HepG2 (cell line): Measurements from ENCODE around the gene NCOA3.
"Not testable (repeated sequence)": the region's sequence is repeated elsewhere in the genome, so short reads cannot be mapped to it uniquely, and the experiment has no call there.

Source experiments
- EED ChIP-seq: sonication (generic); formaldehyde crosslinking; IDR thresholded peaks from 2 replicates; pipeline ENCODE4 v1.5.0; 2020; ENCODE audit warnings: mild to moderate bottlenecking, missing genetic modification reagents
- HMGA1 ChIP-seq: sonication (generic); formaldehyde crosslinking; conservative IDR thresholded peaks from 2 replicates; pipeline ENCODE4 v1.4.0; 2020; ENCODE audit warnings: missing genetic modification reagents
- NR3C1 ChIP-seq: sonication (generic); formaldehyde crosslinking; IDR thresholded peaks from 2 replicates; pipeline ENCODE4 v1.4.0; 2020; ENCODE audit warnings: missing genetic modification reagents
- RAD21 ChIP-seq: fragments of 450-650 bp; formaldehyde crosslinking; IDR thresholded peaks from 2 replicates; pipeline ENCODE4 v1.5.0; 2020; ENCODE audit warnings: mild to moderate bottlenecking
- SRF ChIP-seq: IDR thresholded peaks from 2 replicates; pipeline ENCODE4 v1.6.1; 2011; ENCODE audit warnings: mild to moderate bottlenecking, low read depth, low read length, moderate library complexity
- TCF7 ChIP-seq: sonication (generic); IDR thresholded peaks from 2 replicates; pipeline ENCODE4 v1.6.1; 2016; ENCODE audit warnings: antibody characterized with exemption, low read depth
- TEAD3 ChIP-seq: optimal IDR thresholded peaks from 2 replicates; pipeline ENCODE3; 2016; ENCODE audit warnings: borderline replicate concordance

DNA sequence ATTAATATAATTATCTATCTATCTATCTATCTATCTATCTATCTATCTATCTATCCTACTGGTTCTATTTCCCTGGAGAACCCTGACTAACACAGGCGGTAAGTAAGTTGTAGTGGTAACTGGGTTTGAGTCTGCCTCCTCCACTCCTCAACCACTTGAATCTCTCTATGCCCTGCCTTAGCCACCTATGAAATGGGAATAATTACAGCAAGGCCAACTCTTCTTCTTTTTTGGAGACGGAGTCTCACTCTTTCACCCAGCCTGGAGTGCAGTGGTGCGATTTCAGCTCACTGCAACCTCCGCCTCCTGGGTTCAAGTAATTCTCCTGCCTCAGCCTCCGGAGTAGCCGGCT is 41.0 kb upstream of the NCOA3 start:
- TF ChIP-seq TCF7; HMGA1 (CRISPR knock-in tag); RAD21 (CRISPR knock-in tag); TEAD3 (CRISPR knock-in tag); EED (CRISPR knock-in tag); SRF; NR3C1: not testable (repeated sequence)
